ENCODE data around the gene PTGES3L.

DNA sequence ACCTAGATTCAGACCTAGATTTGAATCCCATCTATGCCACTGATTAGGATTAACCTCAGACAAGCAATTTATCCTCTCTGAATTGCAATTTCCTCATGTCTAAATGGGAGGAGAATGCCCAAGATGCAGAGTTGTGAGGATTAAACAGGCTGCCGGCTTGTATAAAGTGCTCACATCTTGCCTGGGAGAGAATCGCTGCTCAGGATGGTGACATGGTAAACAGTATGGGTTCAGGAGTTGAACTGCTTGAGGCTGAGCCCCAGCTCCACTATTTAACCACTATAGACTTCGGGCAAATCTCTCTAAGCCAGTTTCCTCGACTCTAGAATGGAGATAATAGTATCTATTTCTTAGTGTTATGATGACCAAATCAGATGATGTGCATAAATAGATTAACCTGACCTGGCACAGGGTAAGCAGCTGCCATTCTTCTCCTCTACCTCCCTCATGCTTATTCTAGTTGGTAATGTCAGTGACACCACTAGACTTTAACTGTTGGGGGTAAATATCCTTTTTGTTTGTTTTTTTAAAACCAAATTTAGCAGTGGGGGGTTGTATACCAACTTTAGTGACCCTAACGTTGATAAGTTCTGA is 17.6 kb upstream of the PTGES3L start:
- no peak for TF ChIP-seq TAF1 (IDR thresholded peaks at IDR 0.05; ENCODE audit: borderline replicate concordance, insufficient read depth, low read length)
- TF ChIP-seq, protein P1, sequence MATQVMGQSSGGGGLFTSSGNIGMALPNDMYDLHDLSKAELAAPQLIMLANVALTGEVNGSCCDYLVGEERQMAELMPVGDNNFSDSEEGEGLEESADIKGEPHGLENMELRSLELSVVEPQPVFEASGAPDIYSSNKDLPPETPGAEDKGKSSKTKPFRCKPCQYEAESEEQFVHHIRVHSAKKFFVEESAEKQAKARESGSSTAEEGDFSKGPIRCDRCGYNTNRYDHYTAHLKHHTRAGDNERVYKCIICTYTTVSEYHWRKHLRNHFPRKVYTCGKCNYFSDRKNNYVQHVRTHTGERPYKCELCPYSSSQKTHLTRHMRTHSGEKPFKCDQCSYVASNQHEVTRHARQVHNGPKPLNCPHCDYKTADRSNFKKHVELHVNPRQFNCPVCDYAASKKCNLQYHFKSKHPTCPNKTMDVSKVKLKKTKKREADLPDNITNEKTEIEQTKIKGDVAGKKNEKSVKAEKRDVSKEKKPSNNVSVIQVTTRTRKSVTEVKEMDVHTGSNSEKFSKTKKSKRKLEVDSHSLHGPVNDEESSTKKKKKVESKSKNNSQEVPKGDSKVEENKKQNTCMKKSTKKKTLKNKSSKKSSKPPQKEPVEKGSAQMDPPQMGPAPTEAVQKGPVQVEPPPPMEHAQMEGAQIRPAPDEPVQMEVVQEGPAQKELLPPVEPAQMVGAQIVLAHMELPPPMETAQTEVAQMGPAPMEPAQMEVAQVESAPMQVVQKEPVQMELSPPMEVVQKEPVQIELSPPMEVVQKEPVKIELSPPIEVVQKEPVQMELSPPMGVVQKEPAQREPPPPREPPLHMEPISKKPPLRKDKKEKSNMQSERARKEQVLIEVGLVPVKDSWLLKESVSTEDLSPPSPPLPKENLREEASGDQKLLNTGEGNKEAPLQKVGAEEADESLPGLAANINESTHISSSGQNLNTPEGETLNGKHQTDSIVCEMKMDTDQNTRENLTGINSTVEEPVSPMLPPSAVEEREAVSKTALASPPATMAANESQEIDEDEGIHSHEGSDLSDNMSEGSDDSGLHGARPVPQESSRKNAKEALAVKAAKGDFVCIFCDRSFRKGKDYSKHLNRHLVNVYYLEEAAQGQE (IDR thresholded peaks at IDR 0.05; ENCODE audit: insufficient read depth in 1 of 2, low read depth in 2 of 2, low read length in 2 of 2) = no peak
